Measurements from ENCODE around the gene CWC22. TPM values are rescaled to one million over a fixed set of nuclear protein-coding genes. Genes with fewer than 3 reads are reported as not detected.

CWC22 gene
- 13.3 and 18.1 TPM in 2 replicates for total RNA-seq

GRCh38 chr2:180006781-180007579 lies at the start of gene CWC22:
Gene CWC22 (minus strand): TSS chr2:180007297. CDS start chr2:179993341, 13,956 bp downstream.

Other genes starting within 250 kb of the CWC22 start
- under 0.01 TPM in 1 of 2 replicates, not detected in the other for gene ZNF385B, start 145.7 kb downstream of the CWC22 start, total RNA-seq